Stimulated activated CD8-positive, alpha-beta memory T cell treated with anti-CD3 and anti-CD28 coated beads, Interleukin-7, amount 100 ng/mL, for 48 hours (primary cell): ENCODE results near the gene RLN3.

Experiments
- DNase-seq, 2 donors: peaks; one replicate each; pipeline ENCODE4 v3.0.0-alpha.2; 2020; ENCODE audit warnings: low read depth in 1 of 2; ENCODE audit errors: extremely low read depth in 1 of 2

RLN3 gene

GRCh38 chr19:13995017-13995728 is 32.8 kb upstream of the RLN3 start:
- no peak for DNase-seq

DNA sequence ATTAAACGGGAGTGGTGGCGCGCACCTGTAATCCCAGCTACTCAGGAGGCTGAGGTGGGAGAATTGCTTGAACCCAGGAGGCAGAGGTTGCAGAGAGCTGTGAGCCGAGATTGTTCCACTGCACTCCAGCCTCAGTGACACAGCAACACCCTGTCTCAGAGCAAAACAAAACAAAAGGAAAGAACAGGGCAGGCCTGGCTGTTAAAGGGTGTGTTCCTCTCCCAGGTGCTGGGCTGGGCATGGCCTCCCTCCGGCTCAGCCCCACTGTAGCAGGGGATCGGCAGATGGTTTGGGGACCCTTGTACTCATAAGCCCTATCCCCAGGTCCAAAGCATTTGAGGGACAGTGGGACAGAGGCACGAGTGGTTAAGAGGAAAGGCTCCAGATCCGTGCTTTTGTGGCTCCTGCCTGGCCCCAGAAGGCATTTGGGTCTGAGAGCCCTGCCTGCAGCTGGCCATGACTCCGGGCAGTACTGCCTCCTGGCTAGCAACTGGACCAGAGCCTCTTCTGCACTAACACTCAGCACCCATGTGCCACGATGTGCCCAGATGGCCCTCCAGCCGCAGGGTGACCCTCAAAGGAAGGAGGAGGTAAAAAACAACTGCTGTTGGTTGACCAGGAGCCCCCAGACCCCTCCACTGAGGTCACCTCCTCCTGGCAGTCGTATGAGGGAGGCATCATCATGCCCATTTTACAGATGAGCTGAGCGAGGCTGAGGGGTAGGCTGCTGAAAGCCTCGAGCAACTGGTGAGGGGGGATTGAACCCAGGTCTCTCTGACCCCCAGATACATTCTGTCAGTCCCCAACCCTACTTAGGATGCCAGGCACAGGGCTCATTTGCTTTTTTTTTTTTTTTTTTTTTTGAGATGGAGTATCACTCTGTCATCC is 31.8 kb upstream of the RLN3 start:
- DNase-seq = no peak

GRCh38 chr19:13996928-13997630 is 30.9 kb upstream of the RLN3 start:
- no peak for DNase-seq

DNA sequence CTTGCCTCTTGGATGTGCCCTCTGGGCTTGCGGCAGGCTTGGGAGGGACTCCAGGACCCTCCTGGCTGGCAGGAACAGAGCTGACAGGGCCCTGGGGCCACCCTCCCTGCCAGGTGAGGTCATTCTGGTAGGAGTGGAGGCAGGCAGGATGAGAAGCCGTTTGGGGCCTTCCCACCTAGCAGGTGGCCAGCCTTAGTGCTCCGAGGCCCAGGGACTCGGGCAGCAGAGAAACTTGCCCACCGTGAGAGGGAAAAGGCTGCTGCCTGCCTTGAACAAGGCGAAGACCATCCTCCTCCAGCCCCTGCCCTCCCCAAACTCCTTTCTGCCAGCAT is 30.4 kb upstream of the RLN3 start:
- DNase-seq = no peak

GRCh38 chr19:13998426-13998825 is 29.5 kb upstream of the RLN3 start:
- DNase-seq = no peak

- DNase-seq = no peak
These were observed 28.9 kb upstream of the RLN3 start for GRCh38 chr19:13999085-13999484.

- DNase-seq = no peak
These were observed 27.1 kb upstream of the RLN3 start for GRCh38 chr19:14000691-14001375.

- no peak for DNase-seq
These were observed 25.2 kb upstream of the RLN3 start for GRCh38 chr19:14002571-14003250.

DNA sequence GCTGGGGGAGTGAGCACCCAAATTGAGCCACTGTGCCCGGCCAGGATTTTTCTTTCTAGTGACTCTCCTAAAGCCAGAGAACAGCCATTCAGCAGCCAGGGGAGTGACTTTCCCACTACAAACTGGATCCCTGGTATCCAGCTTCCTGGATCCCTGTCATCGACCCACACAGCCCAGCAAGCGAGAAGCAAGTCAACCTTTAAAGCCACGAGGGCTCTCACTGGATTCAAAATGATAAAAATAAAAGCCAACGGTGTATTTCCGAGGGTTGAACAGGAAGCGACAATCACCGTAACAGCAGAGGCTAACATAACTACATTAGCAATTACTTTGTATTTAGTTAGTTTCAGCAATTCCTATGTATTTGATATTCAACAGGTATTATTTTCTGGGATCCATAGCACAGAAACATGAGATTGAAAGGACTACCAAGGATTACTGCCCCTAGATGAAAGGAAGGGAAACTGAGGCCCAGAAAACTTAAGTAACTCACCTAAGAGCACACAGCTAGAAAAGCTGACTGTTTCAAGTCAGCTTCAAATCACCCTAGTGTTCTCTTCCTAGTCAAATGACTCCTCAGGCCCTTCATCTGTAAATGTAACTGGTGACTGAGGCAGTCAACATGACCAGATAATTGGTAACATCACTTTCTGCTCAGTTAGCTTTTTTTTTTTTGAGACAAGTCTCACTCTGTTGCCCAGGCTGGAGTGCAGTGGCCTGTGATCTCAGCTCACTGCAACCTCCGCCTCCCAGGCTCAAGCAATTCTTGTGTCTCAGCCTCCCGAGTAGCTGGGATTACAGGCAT is 24.5 kb upstream of the RLN3 start:
- no peak for DNase-seq

DNA sequence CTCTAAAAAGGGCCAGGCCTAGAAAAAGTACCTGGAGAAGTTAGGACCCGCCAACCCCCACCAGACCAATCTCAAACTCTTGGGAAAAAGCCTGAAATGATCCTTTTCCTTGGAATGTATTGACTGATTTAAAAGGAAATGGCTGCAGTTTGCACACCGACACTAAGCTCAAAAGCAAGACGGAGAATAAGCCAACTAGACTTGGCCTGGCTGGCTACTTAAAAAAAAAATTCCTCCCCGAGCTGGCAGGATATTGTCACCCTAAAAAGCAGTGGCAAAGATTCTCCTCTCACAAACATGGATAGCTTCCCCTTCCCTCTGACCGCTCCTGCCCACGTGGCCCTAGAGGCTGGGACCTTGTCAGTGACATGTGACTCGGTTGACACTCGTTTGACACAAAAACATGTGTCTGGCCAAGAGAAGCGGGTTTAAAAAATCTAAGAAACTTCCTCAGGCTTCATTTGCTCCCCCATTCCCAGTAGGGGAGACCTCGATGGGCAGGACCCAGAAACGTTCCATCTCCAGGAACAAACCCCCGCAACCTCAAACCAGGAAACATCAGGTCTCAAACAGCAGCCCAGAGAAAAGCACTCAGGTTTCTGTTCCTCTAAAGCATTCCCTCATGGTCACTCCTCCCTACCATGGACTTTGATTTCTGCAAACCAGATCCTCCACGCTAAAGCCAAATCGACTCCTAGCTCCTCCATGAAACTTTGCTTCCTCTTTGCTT is 23.2 kb upstream of the RLN3 start:
- no peak for DNase-seq

DNA sequence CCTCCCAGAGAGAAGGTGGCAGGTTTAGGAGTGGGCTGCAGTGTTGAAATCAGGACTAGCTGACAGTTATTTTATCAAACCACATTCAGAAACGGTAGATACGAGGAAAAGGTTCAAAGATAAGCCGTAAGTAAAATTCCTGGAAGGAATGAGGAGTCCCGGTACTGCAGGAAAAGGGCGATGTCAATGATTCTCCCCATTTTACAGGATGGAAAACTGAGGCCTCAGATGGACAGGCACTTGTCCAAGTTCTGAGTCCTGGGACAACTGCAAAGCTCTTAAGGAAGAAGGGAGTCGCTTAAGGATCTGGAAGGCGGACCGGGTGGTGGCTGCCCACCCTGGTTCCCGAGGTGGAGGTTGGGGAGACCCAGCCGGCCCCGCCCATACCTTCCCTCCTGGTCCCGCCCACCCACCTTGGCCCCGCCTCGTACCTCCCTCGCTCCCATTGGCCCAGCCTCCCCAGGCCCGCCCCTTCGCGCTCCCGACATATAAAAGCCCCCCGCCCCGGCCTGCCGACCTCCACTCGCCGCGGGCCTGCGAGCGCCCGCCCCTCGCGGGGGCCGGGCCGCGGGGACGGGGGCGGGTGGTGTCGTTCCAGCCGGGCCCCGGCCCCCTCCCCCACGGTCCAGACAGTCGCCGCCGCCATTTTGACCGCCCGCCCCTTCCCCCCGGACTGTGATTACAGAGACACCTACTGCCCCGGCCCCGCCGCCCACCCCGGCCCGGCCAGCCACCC is 22.4 kb upstream of the RLN3 start:
- peak; percentile 84 to 89 for DNase-seq

DNA sequence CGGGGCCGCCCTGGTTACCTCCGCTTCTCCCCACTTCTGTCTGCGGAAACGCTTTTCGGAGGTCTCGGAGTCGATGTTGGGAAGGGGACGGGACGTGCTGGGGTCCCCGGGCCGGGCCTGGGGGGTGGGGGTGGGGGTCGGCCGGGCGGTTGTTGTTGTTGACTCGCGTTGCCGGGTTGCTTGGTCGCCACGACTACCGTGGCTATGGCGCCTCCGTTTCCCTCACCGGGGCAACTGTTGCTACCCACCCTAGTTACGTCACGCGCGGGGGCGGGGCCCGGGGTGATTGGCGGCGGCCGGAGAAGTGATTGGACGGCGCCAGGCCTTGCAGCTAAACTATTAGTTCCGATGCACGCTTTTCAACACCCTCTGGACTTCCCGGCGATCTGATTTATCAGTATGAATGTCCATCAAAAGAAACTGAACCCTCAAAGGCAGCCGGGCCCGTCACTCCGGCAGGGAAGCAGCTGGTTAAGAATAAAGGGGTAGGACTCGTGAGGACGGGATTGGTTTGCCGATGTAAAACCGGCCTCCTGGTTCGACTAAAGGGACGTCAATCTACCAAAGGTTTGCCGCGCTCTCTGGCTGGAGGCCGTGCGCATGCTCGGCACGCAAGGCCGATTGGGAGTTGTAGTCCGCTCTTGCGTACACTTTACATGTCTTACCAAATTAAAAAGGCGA is 21.7 kb upstream of the RLN3 start, which contains the start of gene RFX1:
Gene RFX1, minus strand, starts transcription at position 236 of the 681 bp plus-strand sequence. CDS start 12,477 bp downstream, outside the sequence.
- peak; percentile 99 for DNase-seq

DNA sequence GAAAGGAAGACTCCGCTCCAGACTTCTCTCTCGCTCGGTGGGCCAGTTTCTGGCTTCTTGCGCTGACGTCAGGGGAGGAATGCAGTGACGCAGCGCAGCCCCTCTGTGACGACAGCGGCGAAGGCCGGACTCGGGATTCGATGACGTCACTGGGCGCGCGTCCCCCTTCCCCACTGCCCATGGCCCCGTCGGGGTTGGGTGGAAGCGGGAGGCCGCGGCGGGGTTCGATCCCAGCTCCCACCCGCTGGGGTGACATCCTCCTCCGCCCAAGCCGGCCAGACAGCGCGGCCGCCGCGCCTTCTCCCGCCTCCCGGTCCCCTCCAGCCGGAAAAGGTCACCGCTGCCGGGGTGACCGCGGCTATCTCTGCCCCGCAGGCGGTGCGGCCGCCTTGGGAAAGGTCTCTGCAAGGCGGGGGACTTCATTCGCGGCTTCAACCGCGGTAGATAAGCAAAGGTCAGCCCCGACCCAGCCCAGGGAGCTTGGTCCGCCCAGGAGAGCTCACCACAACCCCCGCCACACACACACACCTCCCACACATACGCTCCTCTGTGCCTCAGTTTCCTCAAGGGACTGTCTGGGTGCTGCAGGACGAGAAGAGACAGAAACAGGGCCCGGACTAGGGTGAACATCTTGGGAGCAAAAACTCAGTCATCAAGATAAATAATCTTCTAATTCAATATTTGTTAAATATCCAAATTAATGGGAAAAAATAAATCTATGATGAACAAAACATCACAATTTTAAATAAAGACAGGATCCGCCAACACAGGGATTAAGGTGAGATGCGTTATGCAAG is 21.0 kb upstream of the RLN3 start:
- DNase-seq = no peak

DNA sequence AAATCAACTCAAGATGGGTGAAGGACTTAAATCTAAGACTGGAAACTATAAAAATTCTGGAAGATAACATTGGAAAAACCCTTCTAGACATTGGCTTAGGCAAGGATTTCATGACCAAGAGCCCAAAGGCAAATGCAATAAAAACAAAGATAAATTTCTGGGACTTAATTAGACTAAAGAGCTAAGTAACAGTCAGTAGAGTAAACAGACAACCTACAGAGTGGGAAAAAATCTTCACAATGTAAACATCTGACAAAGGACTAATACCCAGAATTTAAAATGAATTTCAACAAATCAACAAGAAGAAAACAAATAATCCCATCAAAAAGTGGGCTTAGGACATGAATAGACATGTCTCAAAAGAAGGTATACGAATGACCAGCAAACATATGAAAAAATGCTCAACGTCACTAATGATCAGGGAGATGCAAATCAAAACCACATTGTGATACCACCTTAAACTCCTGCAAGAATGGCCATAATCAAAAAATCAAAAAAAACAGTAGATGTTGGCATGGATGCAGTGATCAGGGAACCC is 15.5 kb upstream of the RLN3 start:
- no peak for DNase-seq

DNA sequence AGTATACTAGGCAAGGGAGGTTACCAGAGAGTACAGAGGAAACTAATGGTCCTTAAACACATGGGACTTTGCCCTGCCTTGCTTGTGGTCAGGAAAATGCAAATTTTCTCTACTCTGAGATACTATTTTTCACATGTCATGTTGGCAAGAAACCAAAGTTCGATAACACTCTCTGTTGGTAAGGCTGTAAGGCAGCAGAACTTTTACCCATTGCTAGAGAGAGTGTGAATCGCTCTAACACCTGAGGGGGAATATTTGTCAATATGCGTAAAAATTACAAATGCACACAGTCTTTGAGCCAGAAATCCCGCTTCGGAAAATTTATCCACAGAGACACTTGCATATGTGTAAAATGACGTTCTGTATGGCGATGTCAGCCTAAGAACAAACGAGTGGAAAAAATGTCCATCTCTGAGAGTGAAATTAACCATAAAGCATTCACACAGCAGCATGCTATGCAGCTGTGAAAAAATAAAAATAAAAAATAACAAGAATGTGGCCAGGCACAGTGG is 12.4 kb upstream of the RLN3 start:
- no peak for DNase-seq

- DNase-seq = no peak
These were observed 8.8 kb upstream of the RLN3 start for GRCh38 chr19:14019100-14019499.
